ENCODE data around the gene CCDC68.

DNA sequence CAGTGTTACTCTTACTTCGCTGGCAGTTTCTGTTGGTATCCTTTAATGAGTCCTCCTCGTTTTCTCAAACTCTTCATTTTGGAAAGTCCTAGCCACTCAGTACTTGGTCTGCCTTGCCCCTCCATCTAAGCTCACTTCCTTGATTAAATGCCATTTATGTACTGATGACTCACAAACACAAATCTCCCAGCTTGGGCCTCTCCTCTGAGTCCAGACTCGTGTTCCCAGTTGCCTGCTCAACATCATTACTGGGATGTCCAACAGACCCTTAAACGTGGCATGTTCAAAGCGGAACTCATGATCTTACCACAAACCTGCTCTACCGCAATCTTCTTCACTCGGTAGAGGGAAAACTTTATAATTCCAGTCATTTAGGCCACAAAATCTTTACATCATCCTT, 13.8 kb upstream of the CCDC68 start:
- TF ChIP-seq JUND (IDR thresholded peaks at IDR 0.05; ENCODE audit: low read length) (no peak), BACH1 (IDR thresholded peaks at IDR 0.05; ENCODE audit: low read length) (no peak), ASH2L (IDR thresholded peaks at IDR 0.05; ENCODE audit: low read length) (no peak), POLR2A (IDR thresholded peaks at IDR 0.05; ENCODE audit: control extremely low read depth in 1 of 2, low read depth in 2 of 2, low read length in 2 of 2) (no peak), JUN (IDR thresholded peaks at IDR 0.05; ENCODE audit: low read depth, low read length) (no peak), PHF8 (conservative IDR thresholded peaks at IDR 0.05; ENCODE audit: low read depth, low read length) (no peak)
- TF ChIP-seq, protein P1, sequence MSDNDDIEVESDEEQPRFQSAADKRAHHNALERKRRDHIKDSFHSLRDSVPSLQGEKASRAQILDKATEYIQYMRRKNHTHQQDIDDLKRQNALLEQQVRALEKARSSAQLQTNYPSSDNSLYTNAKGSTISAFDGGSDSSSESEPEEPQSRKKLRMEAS (IDR thresholded peaks at IDR 0.05): no peak
- TF ChIP-seq, protein P2, sequence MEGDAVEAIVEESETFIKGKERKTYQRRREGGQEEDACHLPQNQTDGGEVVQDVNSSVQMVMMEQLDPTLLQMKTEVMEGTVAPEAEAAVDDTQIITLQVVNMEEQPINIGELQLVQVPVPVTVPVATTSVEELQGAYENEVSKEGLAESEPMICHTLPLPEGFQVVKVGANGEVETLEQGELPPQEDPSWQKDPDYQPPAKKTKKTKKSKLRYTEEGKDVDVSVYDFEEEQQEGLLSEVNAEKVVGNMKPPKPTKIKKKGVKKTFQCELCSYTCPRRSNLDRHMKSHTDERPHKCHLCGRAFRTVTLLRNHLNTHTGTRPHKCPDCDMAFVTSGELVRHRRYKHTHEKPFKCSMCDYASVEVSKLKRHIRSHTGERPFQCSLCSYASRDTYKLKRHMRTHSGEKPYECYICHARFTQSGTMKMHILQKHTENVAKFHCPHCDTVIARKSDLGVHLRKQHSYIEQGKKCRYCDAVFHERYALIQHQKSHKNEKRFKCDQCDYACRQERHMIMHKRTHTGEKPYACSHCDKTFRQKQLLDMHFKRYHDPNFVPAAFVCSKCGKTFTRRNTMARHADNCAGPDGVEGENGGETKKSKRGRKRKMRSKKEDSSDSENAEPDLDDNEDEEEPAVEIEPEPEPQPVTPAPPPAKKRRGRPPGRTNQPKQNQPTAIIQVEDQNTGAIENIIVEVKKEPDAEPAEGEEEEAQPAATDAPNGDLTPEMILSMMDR (IDR thresholded peaks at IDR 0.05; ENCODE audit: control extremely low read depth in 1 of 3, insufficient read depth in 1 of 3, low read depth in 1 of 3, low read length in 3 of 3): no peak

Measured in H1 (cell line).